Activated CD4-positive, alpha-beta T cell treated with anti-CD3 and anti-CD28 coated beads, Interleukin-10, Interleukin-2, amounts not matched to agents 100 ng/mL and 50 ng/mL, durations not matched to agents 16 hours and 8 hours (primary cell): ENCODE data around the gene GALNT7.

Experiments used
- DNase-seq: peaks from one replicate; pipeline ENCODE4 v3.0.0-alpha.2; 2020

Gene GALNT7

DNA sequence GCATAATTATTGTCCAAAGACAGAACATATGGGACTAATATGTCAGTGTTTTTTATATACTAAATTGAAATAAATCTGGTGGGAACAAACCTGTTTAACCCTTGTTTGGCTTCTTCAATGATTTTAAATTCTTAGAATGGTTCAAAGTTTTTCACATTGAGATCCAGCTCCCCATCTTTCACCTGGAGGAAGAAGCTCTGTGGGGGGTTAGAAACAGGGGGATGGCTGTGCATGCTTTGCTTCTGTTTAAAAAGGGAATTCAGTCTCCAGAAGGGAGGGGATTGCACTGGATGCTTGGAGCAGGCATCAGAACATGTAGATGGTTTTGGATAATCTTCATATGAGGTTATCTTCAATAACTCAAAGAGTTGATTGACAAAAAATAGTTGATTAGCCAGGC is 72.1 kb downstream of the GALNT7 start:
- DNase-seq = no peak

DNA sequence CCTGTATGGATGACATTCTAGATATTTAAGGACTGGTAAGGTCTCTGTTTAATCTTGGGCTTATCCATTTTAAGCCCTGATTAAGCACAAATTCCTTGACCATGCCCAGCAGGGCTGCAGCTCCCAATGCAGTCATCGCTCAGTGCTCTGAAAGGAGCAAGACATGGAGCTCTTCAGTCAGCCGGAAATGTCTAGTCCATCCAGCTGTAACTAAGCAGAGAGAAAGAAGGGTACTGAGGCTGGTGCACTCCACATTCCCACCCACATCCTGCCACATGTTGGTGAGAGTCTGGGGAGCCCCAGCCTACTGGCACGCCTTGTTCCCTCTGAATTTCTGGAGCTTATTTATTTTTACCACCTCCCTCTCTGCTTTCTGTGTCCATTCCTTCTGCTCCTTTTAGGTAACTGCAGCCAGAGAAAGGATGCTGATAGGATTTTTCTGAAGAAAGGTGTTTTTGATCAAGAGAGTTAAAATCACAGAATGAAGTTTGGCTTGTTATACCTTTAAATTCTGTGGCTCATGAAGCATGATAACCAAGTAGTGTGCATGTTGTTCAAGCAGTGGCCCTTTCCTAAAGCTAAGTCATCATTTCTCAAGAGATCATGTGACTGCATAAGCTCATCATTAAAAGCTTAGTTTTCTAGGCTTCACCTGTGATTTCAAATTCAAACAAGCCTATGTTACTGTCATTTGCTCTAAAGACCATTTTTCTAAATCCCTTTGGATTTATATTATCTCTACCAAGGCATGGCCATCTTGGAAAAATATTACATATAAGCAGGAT is 74.0 kb downstream of the GALNT7 start:
- DNase-seq = no peak

DNA sequence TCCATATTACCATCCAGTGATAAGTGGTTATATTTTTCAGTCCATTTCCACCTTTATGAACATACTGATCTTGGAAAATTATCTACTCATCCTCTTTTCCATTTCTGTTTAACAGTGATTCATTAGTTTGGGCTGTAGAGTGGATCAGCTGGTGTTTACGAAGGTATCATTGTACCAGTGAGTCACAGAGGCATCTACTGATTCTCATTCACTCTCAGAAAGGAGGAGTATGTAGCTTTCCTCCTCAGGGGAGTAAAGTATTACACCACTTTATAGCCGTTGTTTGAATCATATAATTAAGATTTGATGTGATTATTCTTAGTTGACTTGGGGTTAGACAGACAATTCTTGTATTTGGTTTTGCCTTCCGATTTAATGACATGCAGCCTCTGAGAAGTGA is 74.7 kb downstream of the GALNT7 start:
- no peak for DNase-seq

DNA sequence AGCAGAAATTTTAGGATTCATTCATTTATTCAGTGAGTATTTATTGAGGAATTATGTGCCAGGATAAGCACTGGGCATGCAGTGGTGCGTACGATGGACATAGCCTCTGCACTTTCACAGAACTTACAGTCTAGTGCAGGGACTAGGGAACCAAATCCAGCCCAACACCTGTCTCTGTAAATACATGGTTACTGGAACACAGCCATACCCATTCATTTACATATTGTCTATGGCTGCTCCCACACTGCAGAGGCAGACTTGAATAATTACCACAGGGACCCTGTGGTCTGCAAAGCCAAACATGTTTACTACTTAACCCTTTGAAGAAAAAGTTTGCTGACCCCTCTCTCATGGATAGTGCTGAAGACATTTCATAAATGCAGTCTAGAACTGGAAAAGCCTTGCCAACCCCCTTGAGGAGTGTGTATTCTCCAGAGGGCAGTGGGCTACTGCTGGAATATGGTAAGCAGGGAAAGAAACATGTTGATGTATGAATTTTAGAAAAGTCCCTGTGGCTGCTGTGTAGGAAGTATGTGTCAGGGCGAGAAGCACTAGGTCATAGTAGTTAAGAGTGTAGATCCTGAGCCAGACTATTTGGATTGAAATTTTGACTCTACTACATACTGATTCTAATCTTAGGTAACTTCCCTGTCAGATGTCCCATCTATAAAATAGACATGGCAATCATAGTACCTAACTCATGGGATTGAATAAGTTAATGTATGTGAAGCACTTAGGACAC is 75.5 kb downstream of the GALNT7 start:
- DNase-seq = no peak

DNA sequence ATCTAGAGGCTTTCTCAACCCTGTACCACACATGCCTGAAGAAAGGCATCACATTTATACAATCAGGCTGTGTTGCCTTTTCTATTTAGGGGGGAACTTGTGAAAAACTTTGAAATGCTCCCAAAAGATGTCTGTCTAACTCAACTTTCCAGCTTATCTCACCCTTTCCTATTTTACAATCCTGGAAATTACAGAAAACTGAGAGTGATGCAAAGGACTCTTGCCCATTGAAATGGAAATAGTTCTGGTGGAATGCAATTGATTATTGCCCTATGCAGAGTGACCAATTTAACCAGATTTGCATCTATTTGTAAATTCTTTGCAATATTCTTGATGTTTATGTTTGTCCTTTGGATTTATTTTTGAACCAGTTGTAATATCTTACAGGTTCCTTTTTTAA is 77.3 kb downstream of the GALNT7 start:
- DNase-seq = no peak

DNA sequence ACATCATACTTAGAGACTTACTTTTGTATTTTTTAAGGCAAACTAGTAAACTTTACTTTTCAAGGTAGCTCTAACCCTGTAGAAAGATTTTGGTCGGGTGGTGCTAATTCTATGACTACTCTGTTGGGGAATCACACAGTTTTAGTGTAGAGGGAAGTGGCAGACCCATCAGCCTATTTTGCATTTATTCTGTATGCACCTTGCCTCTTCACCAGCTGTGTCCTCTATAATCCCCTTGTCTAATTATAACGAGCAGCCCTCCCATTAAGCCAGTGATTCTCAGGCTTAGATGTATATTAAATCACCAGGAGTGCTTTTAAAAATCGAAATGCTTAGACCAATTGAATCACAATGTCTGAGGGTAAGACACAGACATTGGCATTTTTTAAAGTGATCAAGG is 78.1 kb downstream of the GALNT7 start:
- no peak for DNase-seq

DNA sequence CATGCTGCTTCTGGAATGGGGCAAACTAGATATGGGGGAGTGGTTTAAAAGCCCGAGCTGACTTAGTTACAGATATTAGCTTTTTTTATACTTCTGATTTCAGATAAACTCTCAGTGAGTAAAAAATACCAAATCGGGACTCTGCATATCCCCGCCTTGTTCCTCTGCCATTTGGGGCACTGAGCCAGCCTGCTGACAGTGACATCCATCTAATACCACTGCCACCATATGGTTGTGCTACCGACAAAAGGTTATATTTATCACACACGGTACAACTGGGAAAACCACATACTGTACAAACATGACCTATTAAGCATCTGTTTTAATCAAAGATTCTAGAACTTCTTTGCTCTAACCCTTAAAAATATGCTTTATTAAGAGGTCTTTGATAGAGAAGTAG is 78.7 kb downstream of the GALNT7 start:
- no peak for DNase-seq

DNA sequence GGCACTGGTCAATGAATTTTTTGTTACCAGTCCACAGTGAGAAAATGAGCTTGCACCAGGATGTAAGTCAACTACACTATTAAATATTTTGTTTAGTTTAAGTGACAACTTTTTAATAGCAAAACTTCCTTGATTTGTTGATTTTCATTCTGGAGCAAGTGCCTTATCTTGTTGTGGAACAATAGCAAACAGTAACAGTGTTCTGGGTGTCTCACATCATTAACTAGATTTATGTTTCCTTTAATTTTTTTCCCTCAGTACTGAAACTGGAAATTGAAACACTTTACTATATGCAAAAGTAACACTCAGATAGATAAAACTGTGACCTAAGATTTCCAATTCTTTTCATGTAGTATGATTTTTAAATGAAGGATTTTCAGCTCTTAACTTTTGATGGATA is 80.1 kb downstream of the GALNT7 start:
- DNase-seq = no peak

DNA sequence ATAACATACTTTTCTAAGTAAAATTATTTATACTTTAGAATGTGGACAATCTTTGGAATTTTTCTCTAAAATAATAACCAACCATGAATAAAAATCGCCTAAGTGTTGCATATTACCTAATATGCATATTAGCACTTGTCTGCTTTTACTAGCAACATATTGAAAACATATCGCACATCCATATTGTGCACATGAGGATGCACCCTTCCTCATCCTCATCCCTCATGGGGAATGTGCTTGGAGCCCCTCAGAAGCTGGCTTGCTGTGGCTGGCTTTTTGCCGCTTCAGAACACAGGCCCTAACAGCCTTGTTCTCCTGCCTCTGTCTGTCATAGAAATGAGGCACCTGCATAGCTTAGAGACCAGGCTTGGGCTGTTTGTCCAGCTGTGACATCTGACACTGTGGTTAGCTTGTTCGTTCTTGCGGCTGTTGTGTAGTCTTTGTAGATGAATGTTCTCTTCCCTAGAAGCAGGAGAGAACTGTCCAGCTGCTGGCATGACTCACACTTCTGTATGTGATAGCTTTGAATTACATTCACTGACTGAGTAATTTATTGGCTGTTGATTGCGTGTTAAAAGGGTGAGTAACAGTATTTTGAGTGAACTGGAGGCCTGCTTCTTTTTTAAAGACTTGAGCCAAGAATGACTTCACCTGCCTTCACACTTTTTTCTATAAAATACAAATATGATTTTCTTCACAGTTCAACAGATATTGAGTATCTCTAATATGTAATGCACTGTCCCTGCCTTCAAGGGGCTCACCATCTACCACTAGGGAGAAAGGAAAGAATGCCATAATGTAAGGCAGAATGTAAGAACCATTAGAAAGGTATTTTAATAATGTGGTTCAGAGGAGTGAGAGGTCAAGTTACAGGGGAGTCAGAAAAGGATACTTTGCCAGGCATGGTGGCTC is 83.7 kb downstream of the GALNT7 start:
- DNase-seq = peak; percentile 46

DNA sequence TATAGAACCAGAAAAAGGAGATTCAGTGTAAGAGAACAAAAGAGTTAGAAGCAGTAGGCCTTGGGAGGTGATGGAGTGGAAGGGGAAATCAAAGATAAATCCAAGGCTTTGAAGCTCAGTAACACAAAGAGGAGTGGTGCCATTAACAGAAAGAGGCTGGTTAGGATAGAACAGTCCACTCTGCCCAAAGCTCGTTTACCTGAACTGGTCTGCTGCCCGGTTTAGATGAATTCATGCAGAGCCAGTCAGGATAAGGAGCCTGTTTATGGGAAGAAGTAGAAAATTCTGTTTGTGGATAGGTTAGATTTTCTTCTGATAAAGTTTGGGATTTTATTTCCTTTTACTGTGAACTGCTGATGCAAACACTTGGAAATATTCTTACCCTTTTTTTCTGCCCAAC is 85.0 kb downstream of the GALNT7 start:
- DNase-seq = no peak

DNA sequence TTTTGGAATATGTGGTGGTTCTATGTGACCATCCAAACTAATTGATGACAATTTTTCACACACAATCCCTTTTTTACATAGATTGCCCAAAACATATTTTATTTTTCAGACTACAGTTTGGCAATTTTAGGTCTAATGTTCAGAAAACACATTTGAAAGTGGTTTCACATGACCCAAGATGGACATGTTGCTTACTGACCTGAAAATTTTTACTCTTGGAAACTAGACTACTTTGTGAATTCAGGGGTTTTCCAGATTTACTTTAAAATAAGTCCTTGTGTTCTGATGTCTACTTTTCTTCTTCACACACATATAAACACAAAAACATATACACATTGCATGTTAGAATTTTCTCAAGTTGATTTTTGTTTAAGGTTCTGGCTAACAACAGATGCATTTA is 86.0 kb downstream of the GALNT7 start:
- no peak for DNase-seq

DNA sequence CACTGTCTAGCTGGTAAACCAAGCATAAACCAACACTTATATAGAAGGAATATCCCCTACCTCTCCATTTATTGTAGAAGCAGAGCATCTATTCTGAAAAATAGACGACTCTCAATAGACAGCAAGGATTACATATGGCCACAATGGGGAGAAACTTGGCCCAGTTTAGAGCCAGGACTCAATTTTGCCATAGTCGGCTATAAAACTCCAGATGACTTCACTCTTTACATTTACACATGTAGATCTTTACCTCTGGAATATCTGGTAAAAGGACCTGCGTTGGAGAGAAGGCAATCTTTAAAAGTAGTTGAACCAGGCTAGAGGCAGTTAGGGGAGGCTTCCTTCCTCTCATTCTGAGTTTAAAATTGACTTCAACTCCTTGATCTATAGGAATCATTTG is 88.2 kb downstream of the GALNT7 start:
- DNase-seq = no peak

DNA sequence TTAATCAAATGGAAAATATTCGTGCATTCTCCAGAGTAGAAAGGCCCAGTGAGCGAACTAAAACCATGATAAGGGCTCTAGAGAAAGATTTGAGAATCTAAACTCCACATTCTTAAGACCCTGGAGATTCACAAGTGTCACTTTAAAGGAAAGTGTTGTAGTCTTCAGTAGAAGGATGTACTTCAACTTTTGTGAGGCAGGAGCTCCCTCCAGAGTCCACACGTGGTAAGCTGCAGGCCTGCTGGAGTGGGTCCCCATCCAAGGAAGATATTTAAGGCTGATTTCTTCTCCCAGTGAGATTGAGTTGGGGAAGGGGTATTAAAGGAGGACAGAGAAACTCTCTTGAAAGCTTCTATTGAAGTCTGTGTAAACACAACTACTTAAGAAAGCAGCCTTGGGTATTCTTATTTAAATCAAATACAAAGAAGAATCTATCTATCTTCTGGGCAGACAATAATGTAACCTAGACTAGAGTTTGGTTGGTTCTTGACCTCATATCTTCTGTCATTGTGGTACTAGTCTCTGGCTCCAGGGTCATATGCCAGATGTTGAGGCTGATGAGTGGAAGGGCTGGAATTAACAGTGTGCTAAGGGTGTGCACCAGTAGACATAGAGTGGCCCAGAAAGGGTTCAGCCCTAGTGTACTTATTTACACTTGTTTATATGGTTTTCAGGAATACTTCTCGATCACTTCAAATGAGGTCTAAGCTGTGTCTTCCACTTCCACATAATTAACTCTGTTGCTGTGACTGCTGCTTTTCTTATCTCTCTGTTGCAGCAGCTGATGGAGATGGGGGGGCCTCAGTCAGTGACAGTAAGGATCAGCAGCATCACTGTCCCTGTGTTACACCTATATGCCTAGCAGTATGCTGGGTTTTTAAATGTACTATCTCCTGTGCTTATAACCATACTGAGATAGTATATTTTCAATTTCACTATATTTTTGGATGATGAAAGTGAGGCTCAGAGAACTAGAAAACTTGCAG is 89.4 kb downstream of the GALNT7 start:
- peak; percentile 57 for DNase-seq

DNA sequence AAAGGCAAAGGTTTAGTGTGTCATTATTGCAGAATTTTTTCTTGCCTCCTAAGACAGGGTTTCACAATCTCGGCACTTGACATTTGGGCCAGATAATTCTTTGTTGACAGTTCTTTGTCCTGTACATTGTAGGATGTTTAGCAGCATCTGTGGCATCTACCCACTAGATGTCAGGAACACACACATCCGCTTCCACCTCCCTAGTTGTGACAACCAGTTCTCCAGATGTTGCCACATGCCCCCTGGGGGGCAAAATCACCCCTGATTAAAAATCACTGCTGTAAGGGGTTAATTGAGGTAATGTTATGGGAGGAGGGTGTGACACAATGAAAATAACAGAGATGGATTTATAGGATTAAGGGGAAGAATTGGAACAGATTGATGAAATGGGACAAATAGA is 90.3 kb downstream of the GALNT7 start:
- DNase-seq = no peak

DNA sequence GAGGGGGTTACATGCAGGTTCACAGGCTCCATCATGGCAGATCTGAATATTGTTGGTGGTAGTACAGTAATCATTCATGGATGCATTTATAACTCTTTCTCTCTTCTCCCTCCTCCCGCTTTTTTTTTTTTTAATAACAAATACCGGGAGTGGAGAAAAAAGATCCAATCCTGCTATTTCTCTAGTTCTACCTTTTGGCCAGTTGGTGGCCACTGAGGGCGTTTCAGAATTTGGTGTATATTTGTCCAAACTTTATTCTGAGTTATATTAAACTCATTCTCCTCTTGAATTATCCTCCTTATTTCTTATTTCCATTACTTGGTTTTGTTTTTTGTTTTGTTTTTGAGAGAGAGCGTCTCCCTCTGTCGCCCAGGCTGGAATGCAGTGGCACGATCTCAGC is 90.7 kb downstream of the GALNT7 start:
- no peak for DNase-seq

DNA sequence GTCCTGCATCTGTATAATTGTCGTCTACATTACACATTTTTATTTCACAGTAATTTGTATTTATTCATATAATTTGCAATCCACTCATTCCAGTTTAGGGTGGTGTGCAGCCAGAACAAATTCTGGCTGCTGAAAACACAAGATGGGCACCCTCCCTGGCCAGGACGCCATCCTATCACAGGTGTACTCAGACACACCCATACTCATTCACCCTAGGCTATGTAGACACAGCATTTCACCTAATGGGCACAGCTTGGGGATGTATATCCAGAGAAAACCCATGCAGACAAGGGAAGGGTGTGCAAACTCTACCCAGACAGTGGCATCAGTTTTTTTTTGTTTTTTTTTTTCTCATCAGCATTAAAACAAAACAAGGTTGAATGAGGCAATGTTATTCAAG is 92.4 kb downstream of the GALNT7 start:
- no peak for DNase-seq

DNA sequence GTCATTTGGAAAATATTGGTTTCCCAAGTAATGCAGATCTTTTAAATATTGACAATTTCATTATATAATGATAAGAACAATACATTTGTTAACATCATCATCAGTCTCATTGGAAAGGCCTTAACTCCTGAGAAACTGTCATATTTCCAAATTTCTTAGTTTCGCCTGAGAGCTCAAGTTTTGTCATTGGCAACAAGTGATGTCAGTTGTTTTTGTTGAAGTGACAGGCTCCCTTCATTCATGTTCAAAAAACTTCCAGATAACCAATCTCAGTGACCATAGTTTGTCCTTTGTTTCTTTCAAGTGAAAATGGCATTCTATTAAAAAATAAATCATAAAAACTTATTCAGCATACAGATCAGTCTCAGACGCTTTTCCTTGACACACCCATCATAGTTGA is 93.8 kb downstream of the GALNT7 start:
- no peak for DNase-seq

DNA sequence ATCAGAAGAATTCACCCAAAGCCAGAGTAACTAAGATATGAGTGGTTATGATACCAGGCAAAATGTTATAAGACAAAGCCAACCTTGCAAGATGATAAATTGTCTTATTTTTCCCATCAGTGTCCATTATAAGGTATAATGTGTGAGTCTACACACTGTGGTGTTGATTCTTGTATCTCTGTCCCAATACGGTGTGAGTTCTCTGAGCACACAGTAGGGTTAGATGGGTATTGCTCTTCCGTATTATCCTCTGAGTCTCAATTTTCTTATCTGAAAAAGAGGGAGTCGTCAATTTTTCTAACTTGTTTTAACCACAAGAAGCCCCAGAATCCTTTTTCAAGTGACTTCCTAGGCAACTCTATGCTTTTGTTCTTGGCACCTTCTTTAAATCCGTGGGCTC is 95.6 kb downstream of the GALNT7 start:
- DNase-seq = no peak

DNA sequence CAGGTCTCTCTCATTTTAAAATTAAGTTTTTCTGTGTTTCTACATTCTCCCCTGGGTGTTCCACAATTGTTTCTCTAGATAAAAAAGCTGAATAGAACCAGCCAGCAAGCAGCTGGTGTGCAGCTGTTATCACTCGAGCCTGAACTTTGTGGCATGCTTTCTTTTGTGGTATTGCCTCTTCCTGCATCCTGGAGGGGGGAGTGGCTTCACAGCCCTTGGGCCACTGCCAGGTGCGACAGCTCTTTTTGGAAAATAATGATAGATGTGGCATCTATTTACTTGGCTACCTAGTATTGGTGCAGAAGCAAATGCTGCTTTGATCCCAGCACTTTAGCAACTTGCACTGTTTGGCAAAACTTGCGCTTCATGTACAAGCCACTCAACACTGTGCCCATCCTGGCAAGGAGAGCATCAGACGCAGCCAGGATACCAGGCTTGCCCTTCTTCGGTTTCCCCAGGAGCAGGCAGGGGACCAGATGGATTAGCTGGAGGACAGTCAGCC is 96.1 kb downstream of the GALNT7 start:
- no peak for DNase-seq

DNA sequence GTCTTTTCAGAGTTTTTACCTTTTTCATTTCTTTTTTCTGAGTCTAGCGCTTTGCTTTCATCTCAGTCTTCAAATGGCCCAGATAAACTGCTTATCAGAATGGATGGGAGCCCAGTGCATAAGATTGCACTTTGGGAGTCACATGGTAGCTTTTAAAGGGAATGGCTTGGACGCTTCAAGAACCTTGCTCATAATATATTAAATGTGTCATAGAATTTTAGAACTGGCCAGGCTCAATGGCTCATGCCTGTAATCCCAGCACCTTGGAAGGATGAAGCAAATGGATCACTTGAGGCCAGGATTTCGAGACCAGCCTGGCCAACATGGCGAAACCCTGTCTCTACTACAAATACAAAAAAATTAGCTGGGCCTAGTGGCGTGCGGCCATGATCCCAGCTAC is 97.1 kb downstream of the GALNT7 start:
- DNase-seq = no peak

DNA sequence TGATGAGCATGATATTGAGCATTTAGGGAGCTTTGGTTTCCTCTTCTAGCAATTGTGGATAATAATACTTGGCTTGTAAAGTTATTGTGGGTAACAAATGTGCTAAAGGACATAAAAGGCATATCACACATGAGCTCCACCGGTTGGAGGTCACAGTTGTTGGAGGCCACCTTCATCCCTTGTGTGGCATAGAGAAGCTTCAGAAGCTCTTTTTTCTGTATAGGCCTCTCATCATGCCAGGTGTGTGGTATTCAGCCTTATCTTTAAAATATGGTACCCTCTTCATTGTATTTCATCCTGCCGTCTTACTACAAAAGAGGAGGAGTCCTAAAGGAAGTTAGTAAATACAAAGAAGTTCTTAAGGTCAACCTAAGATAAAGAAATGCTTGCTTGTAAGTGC is 99.1 kb downstream of the GALNT7 start:
- no peak for DNase-seq

DNA sequence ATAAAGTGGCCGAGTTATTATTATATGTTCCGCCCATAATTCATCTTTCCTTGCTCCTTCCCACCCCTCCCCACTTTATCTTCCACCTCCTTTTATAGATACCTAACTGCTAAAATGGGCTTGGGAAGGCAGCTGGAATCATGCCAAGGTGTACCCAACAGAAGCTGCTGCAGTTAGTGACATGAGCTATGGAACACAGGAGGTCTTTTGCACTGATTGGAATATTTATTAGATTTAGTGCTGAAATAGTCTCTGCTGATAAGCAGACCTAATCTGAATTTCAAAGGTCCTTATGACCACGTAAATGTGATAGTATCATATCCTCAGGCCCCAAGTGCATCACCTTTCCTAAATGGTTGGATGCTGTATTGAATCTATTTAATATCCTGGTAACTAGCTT is 100.7 kb downstream of the GALNT7 start:
- DNase-seq = no peak
